DOHH2 (cell line): ENCODE measurements around the gene OR2T3.
"Not testable (repeated sequence)": the region's sequence is repeated elsewhere in the genome, so short reads cannot be mapped to it uniquely, and the experiment has no call there.

Experiments used
- CTCF ChIP-seq: fragments of 200-600 bp; sonication (generic); IDR thresholded peaks from one replicate; pipeline ENCODE4 v1.5.1; 2014; ENCODE audit warnings: antibody characterized with exemption, mild to moderate bottlenecking, low read depth, low read length; ENCODE audit not compliant: poor library complexity, severe bottlenecking
- EZH2phosphoT487 ChIP-seq: fragments of 200-600 bp; sonication (generic); IDR thresholded peaks from 2 replicates; pipeline ENCODE4 v1.6.1; 2017; ENCODE audit warnings: borderline replicate concordance, mild to moderate bottlenecking, antibody characterized with exemption, low read length, moderate library complexity, mixed read lengths

GRCh38 chr1:248473051-248473450 lies at the start of gene OR2T3:
- TF ChIP-seq CTCF, EZH2phosphoT487: not testable (repeated sequence)
